Vagina (tissue), 1 donor: ENCODE measurements around the gene LCMT1. TPM values are rescaled to one million over a fixed set of nuclear protein-coding genes. Genes with fewer than 3 reads are reported as not detected.

Experiments
- small RNA-seq: library from RNA; depleted of rRNA; stranded (forward); fragments of <200 nt; gene quantifications from one replicate; pipeline ENCODE3, GENCODE V24; 2016
- total RNA-seq: library from RNA; depleted of rRNA; stranded (reverse); fragments of >200 nt; gene quantifications from one replicate; pipeline ENCODE4 v1.2.3, GENCODE V29; 2016

The LCMT1 gene
- total RNA-seq, 1 donor from 2014 or later: 29.2 TPM

Small RNA genes within 50 kb of the gene (small RNA-seq; reads per million reads assigned to genes)
- gene RN7SL557P: not detected

Other genes with a start within 250 kb of the LCMT1 start
- gene ARHGAP17, start 96.4 kb upstream of the LCMT1 start, total RNA-seq: 52.1 TPM
- gene AQP8, start 105.2 kb downstream of the LCMT1 start, total RNA-seq: not detected
- gene ZKSCAN2, start 146.1 kb downstream of the LCMT1 start, total RNA-seq: 3.7 TPM